HG02943 (cell line): Measurements from ENCODE around the gene DNAAF8.

Experiments
- ATAC-seq: cut with Tn5 transposase; IDR thresholded peaks from one replicate; pipeline ENCODE4 v1.9.1; 2021; ENCODE audit warnings: mild to moderate bottlenecking, low read depth, moderate library complexity; ENCODE audit not compliant: unreplicated experiment

The DNAAF8 gene

GRCh38 chr16:4694642-4695451, 39.5 kb upstream of the DNAAF8 start:
- ATAC-seq: no peak

GRCh38 chr16:4695473-4696171, 38.7 kb upstream of the DNAAF8 start:
- ATAC-seq: no peak

GRCh38 chr16:4696172-4696904, 38.0 kb upstream of the DNAAF8 start:
- no peak for ATAC-seq

GRCh38 chr16:4696905-4697847, 37.2 kb upstream of the DNAAF8 start:
- ATAC-seq: no peak

DNA sequence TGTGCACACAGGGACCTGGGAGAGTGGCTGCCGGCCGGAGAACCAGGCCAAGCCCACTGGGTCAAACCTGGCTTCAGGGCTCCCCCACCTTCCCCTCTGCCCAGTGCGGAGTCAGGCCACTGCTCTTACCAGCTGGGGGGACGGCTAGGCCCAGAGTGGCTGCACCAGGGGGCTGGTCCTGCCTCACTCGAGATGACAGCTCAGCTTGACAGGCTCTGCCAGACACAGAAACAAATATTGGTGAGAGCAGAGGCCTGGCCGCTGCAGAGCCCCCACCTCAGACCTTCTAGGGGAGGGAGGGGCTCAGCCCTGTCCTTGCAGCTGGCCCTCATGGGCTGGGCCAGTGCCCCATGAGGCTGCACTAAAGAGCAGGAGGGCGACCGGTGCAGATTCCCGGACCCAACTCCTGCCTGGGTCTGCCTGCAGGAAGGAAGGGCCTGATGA, 36.5 kb upstream of the DNAAF8 start:
- no peak for ATAC-seq

- no peak for ATAC-seq
Measured at GRCh38 chr16:4698321-4699045, 35.9 kb upstream of the DNAAF8 start.

DNA sequence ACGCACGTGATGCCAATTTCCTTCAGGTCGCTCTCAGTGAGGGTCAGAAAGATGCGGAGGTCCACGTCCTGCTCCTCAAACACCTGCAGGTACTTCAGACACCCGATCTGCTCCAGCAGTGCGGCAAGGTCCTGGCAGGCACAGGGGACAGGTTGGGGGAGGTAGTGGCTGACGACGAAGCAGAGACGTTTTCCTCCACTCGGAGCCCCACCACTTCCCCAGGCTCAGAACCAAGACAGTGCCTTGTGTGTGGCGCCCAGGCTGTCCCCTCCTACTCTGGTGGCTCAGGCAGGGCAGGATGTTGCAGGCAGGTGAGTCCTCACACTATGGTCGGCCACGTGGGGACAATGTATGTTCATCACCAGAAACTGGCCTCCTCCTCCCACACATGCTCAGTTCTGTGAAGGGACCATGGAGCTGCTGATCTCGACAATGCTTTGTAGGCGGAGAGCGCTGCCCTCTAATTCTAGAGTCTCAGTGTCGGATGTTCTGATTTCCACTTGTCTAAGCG, 35.2 kb upstream of the DNAAF8 start:
- no peak for ATAC-seq

DNA sequence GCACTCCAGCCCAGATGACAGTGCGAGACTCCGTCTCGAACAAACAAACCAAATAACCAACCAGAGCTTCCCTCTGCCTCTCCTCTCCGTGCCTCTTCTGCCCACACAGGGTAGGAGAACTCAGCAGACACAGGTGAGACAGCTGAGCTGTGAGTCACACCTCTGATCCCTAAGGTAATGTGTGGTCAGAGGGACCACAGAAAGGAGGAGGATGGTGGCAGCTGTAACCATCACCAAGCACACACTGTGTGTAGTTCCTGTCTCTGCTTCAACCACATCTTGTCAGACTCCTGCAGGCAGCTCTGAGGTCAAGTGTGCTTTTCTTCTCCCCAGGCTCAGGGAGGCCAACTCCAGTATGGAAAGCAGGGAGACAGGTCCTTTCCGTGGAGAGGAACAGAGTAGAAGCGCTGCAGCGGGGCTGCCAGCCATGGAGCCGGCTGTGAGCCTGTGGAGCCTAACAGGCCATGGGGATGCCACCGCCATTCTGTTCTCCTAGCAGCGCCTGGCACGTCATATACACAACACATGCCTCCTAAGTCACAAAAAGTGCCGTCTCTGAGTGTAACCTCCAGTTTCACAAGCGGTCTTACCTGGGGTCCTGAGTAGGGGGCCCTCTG, 33.8 kb upstream of the DNAAF8 start:
- ATAC-seq: no peak

GRCh38 chr16:4700997-4701743, 33.2 kb upstream of the DNAAF8 start:
- ATAC-seq: no peak

DNA sequence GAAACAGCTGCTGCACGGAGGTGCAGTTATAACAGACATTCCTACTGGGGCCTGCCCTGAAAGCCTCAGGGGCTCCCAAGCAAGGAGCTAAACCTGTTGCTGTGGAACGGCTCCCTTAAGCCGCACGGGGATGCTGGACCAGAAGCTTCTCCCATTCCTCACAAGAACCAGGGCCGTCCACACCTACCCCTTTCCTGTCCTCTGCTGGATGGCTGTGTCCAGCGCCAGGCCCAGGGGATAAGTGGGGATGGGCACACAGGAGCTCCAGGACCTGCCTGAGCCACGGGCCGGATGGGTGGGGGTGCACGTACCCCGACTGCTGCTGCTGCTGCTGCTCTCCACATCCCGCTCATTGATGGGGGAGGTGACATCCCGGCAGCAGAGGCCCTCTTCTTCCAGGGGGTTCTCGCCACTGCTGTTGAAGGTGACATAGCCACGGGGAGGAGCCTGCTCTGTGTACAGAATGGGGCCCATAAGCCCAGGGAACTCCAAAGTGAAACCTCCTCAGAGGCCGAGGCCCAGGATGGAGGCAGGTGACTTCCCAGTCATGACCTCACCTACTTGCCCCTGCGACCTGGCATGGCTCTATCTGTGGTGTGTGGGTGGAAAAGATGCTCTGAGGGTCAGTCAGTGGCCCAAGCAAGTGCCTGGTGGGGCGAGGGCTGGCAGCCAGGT, 32.4 kb upstream of the DNAAF8 start:
- ATAC-seq: no peak

GRCh38 chr16:4702466-4702808, 31.9 kb upstream of the DNAAF8 start:
- no peak for ATAC-seq

GRCh38 chr16:4703906-4704305, 30.4 kb upstream of the DNAAF8 start:
- no peak for ATAC-seq

DNA sequence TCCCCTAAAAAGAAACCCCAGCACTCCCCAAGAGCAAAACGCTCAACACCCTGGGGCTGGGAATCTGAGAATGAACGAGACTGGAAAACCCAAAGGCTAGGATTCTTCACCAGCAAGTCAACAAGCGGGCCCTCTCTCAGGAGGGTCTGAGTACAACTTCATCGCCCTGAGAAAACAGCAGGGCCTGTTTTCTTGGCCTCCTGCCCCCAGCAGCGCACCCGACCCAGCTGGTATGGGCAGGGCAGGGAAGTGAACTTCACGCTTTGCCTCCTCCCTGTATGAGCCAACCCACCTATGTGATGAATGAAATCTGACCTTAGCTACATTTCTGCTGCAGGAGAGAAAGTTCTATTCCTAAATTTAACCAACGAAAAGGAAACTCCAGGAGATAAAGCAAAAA, 29.8 kb upstream of the DNAAF8 start:
- no peak for ATAC-seq

DNA sequence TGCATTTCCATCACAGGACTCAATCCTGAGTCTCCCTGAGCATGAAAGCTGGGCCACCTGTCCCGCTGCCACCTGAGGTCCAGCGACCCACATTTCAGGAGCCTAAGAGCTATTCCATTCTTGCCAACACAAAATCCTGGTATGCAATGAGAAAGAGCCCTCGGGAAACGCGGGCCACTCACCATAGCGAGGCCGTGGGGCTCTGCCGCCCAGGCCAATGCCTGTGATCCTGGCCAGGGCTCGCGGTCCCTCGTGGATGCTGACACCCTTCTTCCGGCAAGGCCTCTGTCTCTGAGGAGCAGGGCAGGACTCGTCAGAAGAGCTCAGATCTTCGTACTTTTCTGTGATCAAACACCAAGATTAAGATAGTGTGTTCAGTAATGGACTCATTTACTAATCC, 29.4 kb upstream of the DNAAF8 start:
- ATAC-seq: no peak

- ATAC-seq: no peak
Measured at GRCh38 chr16:4706871-4707270, 27.5 kb upstream of the DNAAF8 start.

GRCh38 chr16:4709481-4709880, 24.9 kb upstream of the DNAAF8 start:
- ATAC-seq: no peak

- no peak for ATAC-seq
Measured at GRCh38 chr16:4713663-4714501, 20.5 kb upstream of the DNAAF8 start.
